ENCODE results near the gene HPS4.
"Not testable (repeated sequence)": the region's sequence is repeated elsewhere in the genome, so short reads cannot be mapped to it uniquely, and the experiment has no call there.

The HPS4 gene

DNA sequence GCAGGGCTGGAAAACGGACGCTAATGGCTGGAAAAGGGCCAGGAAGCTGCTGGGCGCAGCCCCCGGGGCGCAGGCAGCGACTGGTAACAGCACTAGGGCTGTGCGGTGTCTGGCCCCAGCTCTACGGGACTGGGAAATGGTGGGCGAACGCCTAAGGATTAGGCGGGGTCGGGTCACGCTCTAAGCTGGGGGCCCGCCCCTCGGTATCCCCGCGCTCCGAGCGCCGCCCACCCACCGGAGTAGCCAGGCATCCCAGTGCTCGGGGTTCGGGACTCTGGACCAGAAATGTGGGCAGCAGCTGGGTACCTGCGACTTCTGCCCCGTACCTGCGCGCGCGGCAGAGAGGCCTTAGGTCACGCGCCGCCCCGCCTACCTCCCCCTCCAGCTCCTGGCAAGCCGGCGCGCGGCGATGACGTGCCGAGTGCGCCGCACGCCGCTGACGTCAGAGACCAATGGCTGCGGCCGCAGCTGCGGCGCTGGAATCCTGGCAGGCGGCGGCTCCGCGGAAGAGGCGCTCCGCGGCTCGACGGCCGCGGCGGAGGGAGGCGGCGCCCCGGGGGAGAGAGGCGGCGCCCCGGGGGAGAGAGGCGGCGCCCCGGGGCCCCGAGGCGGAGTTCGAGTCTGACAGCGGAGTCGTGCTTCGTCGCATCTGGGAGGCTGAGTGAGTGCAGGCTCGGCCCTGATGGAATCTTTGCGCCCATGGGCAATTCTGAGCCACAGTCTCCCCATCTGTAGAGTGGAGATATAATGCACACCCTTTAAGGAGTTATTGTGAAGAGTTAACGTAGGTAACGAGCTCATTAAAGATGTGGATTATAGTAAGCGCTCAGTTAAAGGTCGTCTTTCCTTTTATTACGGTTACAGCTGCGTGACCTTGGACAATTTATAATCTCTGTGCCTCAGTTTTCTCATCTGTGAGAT lies at the start of gene HPS4, which contains the start of gene SRRD:
Gene HPS4, minus strand, starts transcription at position 345 of the 921 bp plus-strand sequence. CDS start 2,021 bp downstream, outside the sequence.
Gene SRRD, plus strand, starts transcription at position 439 of the 921 bp plus-strand sequence. Its CDS starts 14 bp downstream, at position 453.
- peak; percentile 79 to 81 for DNase-seq (ENCODE audit: low read depth in 2 of 2)

DNA sequence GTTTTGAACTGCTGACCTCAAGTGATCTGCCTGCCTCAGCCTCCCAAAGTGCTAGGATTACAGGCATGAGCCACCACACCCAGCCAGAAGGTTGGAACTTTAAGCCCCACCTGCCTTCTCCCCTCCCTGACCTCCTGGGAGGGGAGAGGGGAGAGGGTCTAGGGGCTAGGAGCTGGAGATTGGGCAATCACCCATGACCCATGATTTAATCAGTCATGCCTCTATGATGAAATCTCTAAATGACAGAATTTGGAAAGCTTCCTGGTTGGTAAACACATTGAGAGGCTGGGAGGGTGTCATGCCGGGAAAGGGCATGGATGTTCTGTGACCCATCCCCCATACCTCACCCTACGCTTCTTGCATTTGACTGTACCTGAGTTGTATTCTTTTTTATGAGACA lies 45.8 kb upstream of the HPS4 start:
- no peak for DNase-seq (ENCODE audit: low read depth in 2 of 2)

DNA sequence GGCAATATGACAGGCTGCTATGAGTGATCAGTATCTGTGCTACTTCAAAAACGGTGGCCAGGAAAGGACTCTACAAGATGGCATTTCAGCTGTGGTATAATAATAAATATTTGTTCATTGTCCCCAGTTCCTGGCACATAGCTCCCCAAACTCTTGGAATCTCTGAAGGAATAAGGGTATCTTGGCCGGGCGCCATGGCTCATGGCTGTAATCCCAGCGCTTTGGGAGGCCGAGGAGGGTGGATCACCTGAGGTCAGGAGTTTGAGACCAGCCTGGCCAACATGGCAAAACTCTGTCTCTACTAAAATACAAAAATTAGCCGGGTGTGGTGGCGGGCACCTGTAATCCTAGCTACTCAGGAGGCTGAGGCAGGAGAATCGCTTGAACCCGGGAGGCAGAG lies 44.9 kb upstream of the HPS4 start:
- not testable (repeated sequence) for DNase-seq (ENCODE audit: low read depth in 2 of 2)

DNA sequence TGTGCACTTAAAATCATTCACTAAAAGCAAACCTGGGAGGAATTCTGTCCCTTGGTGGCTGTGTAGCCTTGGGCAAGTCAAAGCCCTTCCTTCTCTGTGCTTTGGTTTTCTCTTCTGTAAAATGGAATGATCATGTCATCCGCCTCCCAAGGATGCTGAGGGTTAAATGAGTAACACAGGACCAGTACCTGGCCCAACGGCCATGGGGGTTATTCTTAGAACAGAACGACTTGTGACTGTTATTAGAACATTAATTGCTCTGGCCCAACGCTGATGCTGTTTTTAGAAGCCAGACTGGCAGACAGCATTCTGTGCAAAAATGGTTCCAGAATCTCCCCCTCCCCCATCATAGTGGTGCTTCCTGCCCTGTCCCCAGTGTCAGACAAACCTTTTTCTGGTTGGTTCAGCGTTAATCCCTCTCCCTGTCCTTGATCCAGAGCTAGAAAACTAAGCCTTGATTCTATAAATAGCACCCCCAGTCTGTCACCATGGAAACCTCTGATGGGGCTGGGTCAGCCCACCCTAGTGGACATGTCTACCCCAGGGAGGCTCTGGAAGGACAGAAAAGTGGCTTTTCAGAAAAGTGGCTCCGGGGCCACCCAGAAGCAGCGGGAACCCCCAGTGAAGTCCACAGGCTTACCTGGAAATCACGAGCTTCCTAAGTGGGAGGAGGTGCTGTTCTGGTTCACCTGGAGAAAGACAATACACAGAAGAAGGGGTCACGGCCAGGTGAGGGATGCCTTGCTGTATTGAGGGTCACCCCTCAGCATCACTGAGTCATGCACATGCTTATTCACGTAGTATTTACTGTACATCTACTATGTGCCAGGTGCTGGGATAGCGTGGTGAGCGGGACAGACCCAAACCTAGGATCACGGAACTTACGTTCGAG lies 44.2 kb upstream of the HPS4 start:
- DNase-seq (ENCODE audit: low read depth in 2 of 2) = no peak

DNA sequence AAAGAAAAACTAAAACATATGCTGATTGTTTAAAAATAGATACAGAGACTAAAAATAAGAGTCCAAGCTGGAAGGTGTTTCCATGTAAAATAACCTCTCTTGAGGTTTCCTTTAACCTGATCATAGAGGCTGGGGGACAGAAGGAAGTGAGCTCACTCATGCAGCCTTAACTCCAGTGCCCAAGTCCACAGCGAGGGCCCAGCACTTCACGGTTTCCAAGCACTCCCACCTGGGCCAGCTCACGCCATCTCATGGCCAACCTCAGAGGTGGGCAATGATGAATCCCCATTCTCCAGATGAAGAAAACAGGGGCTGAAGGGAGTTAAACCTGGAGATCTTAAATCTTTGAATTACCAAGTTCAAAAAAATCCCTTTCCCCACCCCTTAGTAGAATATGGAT lies 43.6 kb upstream of the HPS4 start:
- no peak for DNase-seq (ENCODE audit: low read depth in 2 of 2)

DNA sequence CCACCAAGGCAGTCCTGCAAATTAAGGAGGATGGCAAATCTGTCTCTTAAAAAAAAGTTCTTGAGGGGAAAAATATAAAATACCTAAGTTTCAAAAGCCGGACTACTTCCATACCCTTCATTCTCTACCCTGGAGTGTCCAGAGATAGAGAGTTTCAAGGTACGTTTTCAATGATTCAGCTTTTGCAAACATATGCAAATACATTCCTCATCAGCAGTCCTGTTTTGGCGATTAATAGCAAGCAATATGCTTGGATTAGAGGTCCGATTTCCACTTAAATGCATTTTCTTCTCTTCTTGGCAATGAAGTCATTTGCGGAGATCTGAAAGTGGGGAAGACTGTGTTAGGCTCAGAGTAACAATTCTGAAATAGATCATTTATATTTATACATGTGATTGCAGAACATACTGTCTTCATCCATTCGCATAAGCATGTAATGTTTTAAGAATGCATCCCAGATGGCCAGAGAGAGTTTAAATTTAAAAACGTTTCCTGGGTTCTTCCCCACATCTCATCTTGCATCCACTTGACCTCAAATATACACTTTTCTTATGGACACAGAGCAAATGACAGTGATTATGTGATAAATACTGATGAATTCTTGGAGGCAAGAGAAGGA lies 42.5 kb upstream of the HPS4 start:
- DNase-seq (ENCODE audit: low read depth in 2 of 2) = no peak

DNA sequence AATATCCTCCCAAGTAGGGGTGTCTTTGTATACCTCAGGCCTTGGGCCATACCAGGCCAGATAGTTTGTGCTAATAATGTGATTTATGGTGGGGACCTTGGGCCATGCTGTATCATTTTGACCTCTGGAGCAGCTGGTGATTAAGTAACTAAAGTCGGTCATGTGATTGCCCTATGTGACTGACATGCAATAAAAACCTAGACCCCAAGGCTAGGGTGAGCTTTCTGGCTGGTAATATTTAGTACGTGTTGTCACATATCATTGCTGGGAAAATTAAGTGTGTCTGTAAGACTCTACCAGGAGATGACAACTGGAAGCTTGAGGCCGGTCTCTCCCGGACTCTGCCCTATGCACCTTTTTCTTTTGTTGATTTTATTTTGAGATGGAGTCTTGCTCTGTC lies 41.3 kb upstream of the HPS4 start:
- DNase-seq (ENCODE audit: low read depth in 2 of 2) = no peak

DNA sequence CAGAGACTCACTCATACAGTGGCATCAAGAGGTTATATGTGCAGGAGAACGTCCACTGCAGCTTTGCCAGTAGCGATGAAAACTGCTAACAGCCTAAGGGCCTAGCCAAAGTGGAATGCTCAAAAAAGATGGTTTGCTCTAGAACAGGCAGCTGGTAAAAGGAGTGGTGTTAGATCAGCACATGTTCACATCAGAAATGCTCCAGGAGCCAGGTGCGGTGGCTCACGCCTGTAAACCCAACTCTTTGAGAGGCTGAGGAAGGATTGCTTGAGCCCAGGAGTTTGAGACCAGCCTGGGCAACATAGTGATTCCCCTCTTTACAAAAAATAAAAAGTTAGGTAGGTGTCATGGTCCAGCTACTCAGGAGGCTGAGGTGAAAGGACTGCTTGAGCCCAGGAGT lies 39.0 kb upstream of the HPS4 start:
- no peak for DNase-seq (ENCODE audit: low read depth in 2 of 2)

DNA sequence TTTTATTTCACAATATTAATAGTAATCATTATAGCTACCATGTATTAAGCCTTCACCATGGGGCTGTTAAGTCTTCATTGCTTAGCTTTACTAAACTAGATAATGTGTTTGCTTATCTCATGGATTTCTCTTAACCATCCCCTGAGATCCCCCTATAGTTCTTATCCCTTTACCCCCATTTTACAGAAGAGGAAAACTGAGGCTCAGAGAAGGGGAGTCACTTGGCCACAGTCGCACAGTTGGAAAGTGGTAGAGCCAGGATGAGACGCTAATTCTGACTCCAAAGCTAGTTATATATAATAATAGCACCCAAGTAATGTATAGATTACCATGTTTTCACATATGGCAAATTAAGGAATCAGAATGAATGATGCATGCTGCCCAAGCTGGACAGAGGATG lies 38.4 kb upstream of the HPS4 start:
- DNase-seq (ENCODE audit: low read depth in 2 of 2) = no peak

DNA sequence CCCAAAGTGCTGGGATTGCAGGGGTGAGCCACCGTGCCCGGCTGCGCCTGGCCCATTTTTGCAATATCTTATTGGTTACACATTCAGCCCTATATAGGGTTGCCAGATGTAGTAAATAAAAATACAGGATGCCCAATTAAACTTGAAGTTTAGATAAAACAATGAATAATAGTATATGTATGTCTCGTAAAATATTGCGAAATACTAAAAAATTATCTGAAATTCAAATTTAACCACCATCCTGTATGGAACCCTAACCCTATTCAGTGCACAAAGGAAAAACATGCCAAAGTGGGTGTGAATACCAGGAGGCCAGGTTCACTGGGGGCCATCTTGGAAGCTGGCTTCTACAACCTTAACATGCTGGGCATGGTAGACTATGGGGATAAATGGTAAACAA lies 33.8 kb upstream of the HPS4 start:
- DNase-seq (ENCODE audit: low read depth in 2 of 2) = no peak

DNA sequence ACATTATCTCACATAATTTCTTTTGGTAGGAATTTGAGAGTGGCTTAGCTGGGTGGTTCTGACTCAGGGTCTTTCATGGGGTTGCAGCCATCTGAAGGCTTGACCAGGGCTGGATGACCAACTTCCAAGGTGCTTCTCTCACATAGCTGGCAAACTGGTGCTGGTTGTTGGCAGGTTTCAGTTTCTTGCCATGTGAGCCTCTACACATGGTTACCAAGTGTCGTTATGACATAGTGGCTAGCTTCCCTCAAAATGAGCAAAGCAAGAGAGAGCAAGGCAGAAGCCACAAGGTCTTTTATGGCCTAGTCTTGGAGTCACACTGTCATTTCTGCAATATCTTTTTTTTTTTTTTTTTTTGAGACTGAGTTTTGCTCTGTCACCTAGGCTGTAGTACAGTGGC lies 32.9 kb upstream of the HPS4 start:
- DNase-seq (ENCODE audit: low read depth in 2 of 2) = no peak

DNA sequence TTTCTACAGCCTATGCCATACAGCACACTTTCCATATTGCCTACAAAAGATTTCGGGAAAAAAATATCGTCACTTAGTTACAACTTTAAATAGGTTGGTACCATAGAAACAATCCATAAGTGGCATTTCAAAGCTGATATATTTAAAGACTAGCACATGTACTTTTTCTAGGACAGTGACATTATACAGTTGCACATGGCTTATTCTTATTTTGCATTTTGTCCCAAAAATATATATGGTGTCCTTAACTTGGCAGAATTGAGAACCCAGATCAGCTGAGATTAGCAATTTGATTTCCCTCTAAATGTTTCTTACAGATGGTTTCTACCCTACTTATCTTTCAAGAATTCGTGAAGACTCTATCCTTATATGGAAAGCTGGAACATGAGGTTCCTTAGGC lies 32.3 kb upstream of the HPS4 start:
- DNase-seq (ENCODE audit: low read depth in 2 of 2) = no peak

DNA sequence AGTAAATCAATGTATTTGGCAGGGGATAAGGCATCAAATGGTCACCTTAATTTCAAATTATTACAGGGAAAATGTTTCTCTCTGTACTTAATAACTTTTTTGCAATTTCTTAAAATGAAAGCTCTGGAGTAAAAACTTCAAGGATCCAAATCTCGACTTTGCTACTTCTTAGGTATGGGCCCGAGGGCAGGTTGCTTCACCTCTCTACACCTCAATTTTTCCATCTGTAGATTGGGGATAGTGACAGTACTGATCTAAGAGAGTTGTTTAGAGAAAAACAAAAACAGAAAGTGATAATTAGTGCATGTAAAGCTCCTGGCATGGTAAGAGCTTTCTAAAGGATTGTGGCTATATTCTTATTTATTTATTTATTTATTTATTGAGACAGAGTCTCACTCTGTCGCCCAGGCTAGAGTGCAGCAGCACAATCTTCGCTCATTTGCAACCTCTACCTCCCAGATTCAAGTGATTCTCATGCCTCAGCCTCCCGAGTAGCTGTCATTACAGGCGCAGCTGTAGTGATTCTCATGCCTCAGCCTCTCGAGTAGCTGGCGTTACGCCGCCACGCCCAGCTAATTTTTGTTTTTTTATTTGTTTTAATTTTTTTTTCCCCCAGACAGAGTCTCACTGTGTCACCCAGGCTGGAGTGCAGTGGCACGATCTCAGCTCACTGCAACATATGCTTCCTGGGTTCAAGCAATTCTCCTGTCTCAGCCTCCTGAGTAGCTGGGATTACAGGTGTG lies 31.0 kb upstream of the HPS4 start:
- no peak for DNase-seq (ENCODE audit: low read depth in 2 of 2)

DNA sequence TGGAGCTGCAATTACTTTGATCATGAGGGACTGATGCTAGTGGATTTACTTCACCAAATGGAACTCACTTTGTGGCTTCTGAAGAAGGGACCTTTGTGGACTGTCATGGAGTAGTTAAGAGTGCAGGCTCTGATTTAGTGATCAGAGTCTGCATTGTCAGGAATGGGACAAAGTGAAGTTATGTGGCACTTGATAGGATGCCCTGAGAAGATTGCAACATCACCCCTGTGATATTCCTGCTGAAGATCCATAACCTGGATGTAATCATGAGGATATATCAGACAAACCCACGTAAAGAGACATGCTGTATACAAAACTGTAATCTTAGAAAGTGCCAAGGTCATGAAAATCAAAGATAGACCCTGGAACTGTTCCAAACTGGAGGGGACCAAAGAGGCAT lies 30.3 kb upstream of the HPS4 start:
- no peak for DNase-seq (ENCODE audit: low read depth in 2 of 2)

DNA sequence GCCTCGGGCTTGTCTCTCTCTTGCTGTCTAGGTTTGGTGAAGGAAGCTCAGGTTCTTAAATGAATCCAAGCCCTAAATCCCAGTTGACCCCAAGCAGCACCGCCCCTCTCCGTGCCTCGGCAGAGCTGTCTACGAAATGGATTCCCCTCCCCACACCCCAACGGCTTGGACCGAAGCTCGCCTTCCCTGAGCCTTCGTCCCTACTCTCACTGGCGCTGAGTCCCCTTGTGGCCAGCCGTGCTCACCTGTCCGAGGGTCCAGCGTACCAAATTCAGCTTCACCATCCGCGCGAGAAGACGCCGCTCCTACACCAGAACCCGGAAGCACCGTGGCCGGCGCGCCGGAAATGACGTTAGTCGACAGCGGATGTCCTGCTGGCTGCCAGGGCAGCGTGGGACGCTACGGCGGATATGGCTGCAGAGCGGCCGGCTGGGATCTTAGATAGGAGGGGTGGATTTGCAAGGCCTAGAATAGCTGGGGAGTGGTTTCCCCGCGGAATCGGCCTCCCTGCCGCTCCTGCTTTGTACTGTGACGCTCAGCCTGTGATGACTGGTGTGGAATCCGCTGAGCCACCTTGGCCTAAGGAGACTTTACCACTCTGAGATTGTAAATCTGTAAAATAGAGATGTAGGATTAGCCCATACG lies 28.7 kb upstream of the HPS4 start, which contains the start of gene TFIP11:
Gene TFIP11, minus strand, starts transcription at position 325 of the 645 bp plus-strand sequence. CDS start 2,201 bp downstream, outside the sequence.
- peak; percentile 84 to 94 for DNase-seq (ENCODE audit: low read depth in 2 of 2)

DNA sequence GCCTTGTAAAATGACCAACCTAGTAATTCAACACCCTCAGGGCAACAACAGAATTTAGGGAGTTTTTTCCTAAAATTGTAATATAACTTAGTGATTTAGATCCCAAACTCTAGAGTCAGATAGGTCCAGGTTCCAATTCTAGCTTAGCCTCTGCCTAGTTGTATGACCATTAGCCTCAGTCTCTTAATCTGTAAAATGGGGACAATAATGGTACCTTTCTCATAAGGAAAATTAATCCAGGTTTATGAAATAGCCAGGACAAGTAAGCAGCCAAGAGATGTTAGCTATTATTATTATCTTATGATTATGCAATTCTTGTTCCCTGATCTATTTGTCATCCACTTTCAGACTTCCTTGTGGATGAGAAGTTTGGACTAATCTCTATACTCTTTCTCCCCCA lies 24.6 kb upstream of the HPS4 start:
- no peak for DNase-seq (ENCODE audit: low read depth in 2 of 2)

DNA sequence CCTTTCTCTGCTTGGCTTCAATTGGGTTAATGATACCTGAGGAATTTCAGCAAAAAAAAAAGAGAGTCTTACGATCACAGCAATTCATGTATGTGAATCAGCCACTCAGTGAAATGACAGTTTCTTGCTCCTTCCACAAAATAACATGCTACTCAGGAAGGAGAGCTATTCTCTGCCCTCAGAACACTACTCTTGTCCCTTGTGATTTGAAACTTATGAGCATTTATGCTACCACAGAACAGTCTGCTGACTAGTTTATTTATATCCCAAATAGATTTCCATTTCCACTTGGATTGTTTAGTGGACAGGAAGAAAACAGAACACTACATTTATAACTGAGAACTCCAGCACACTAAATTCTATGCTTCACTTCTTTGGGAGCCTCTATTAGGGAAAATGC lies 20.2 kb upstream of the HPS4 start:
- DNase-seq (ENCODE audit: low read depth in 2 of 2) = no peak

DNA sequence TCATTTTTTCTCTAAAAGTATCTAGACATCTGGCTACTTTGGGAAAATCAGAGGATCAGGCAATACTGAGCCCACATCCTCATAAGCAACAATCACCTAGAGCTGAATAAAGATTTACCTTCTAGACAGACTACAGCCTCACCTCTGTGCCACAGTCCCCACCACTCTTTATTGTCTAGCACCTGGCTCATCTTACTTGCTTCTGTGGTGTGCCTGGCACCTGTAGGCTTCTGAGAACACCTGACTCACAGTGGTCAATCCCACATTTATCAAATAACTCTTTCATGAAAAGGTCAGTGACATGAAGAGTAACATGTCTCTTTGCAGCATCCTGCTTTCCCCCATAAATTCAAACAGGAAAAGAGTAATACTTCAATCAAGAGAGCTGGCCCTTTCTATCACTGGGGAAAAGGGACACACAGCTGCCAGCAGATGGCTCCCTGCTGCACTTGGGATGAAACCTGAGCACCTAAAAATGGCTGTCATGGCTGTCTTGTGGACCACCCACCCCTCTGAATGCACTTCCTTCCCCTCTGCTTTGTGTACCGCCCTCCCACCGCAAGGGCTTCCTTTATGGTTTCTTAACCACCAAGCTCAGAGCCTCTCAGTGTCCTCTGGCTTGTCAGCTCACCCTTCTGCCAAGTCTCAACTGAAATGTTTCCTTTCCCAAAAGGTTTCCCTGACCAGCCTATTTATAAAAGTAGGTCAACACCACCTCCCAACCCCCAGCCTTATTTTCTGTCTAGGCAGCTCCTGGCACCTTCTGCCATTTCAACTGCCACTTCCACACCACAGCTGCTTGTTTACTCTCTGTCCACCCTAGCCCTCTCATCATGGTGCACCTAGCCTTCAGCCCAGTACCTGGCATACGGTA lies 19.3 kb upstream of the HPS4 start:
- no peak for DNase-seq (ENCODE audit: low read depth in 2 of 2)

DNA sequence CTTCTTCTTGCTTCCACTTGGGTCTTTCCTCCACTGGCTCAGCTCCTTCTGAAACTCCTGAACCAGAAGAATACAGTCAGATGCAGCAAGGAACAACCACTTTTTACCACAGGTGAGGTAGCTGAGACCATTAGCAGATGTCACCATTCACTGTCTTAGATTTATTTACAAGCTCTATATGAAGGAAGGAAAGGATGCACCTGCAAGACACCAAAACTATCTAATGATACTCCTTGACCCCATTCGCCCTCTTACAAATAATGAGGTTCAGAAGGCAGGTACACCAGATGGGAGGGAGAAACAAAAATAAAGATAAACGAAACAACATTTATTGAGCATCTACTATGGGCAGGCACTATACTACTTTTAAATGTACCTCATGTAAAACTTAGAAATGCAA lies 18.4 kb upstream of the HPS4 start:
- DNase-seq (ENCODE audit: low read depth in 2 of 2) = no peak

DNA sequence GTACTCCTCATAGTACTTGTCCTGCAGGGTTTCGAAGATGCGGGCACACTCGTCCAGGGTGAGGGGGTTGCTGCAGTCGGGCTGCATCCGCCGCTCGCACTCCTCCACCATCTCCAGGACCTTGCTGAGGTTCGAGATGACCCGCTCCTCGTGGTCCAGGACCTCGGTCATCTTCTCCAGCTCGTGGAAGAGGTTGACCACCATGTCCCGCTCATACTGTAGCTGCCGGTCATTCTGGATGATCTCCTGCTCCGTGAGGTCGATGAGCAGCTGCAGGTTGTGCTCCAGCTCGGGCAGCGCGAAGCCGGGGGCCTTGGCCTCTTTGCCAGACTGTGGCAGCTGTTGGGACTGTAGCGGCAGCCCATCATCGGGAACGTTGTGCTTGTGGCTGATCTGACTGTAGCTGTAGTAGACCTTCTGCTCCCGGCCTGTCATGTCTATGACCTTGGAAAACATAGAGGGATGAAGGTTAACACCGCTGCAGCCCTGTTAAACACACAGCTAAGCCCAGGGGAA lies 15.7 kb upstream of the HPS4 start:
- no peak for DNase-seq (ENCODE audit: low read depth in 2 of 2)

All from stimulated activated CD4-positive, alpha-beta T cell treated with anti-CD3 and anti-CD28 coated beads, Interleukin-12 subunit alpha, Interleukin-12 subunit beta, amount 100 ng/mL, for 24 hours (primary cell).